K562 (cell line): ENCODE results near the gene FXYD4. TPM values are rescaled to one million over a fixed set of nuclear protein-coding genes. Genes with fewer than 3 reads are reported as not detected.

ENCODE experiments used
- BRD9 ChIP-seq: fragments of 450-650 bp; IDR thresholded peaks from 2 replicates; pipeline ENCODE4 v1.6.1; 2018; ENCODE audit warnings: low read depth; ENCODE audit not compliant: partially characterized antibody
- CBX8 ChIP-seq: fragments of 200-600 bp; sonication (generic); IDR thresholded peaks from 2 replicates; pipeline ENCODE4 v1.6.1; 2012; ENCODE audit warnings: borderline replicate concordance, mixed run types, low read depth, mild to moderate bottlenecking, moderate library complexity, mixed read lengths, low read length, control low read depth, inconsistent platforms; ENCODE audit not compliant: poor library complexity, severe bottlenecking; ENCODE audit errors: extremely low read depth
- DDX20 ChIP-seq: fragments of 450-650 bp; IDR thresholded peaks from 2 replicates; pipeline ENCODE4 v1.6.1; 2016; ENCODE audit warnings: missing genetic modification characterization, low read depth, mild to moderate bottlenecking, missing compliant biosample characterization, moderate library complexity
- ESRRB ChIP-seq: fragments of 250-450 bp; sonication (Bioruptor Pico); IDR thresholded peaks from 2 replicates; pipeline ENCODE4 v1.5.0; 2020; ENCODE audit warnings: mild to moderate bottlenecking, moderate library complexity, borderline replicate concordance
- FUS ChIP-seq: fragments of 200-400 bp; formaldehyde crosslinking; optimal IDR thresholded peaks from 2 replicates; pipeline ENCODE3; 2017; ENCODE audit warnings: low read depth, low read length
- HDAC6 ChIP-seq: IDR thresholded peaks from 2 replicates; pipeline ENCODE4 v1.6.1; 2012; ENCODE audit warnings: low read depth, mild to moderate bottlenecking, control low read depth, inconsistent platforms, low read length, moderate library complexity
- LCOR ChIP-seq: sonication (generic); formaldehyde crosslinking; IDR thresholded peaks from 2 replicates; pipeline ENCODE4 v1.8.0; 2022; ENCODE audit warnings: mild to moderate bottlenecking, missing genetic modification reagents
- POU5F1 ChIP-seq: fragments of 150-350 bp; IDR thresholded peaks from 2 replicates; pipeline ENCODE4 v1.6.1; 2014; ENCODE audit warnings: borderline replicate concordance, low read length, low read depth, mild to moderate bottlenecking; ENCODE audit not compliant: partially characterized antibody
- RBBP5 ChIP-seq: fragments of 200-600 bp; sonication (generic); IDR thresholded peaks from 2 replicates; pipeline ENCODE4 v1.6.1; 2012; ENCODE audit warnings: borderline replicate concordance, mild to moderate bottlenecking, low read length, control low read depth, inconsistent platforms; ENCODE audit not compliant: insufficient read depth, poor library complexity, severe bottlenecking
- STAT5A ChIP-seq: IDR thresholded peaks from 2 replicates; pipeline ENCODE4 v1.6.1; 2012; ENCODE audit warnings: low read length, inconsistent platforms, borderline replicate concordance
- ZBED1 ChIP-seq: IDR thresholded peaks from 2 replicates; pipeline ENCODE4 v1.6.1; 2014
- ZNF121 ChIP-seq: sonication (generic); formaldehyde crosslinking; conservative IDR thresholded peaks from 2 replicates; pipeline ENCODE4 v1.8.0; 2022; ENCODE audit warnings: missing genetic modification reagents
- ZNF212 ChIP-seq: fragments of 450-650 bp; formaldehyde crosslinking; IDR thresholded peaks from 2 replicates; pipeline ENCODE4 v1.4.0; 2020; ENCODE audit warnings: mild to moderate bottlenecking
- ZNF3 ChIP-seq: fragments of 250-450 bp; sonication (Bioruptor Pico); IDR thresholded peaks from 2 replicates; pipeline ENCODE4 v1.5.0; 2021; ENCODE audit warnings: mild to moderate bottlenecking, moderate library complexity
- ZNF445 ChIP-seq: fragments of 250-450 bp; sonication (Bioruptor Pico); IDR thresholded peaks from 2 replicates; pipeline ENCODE4 v1.4.0; 2020; ENCODE audit warnings: low read depth, mild to moderate bottlenecking, moderate library complexity
- polyA plus RNA-seq, 8 experiments: library from polyadenylated mRNA; depleted of rRNA in 4 of 8; stranded (reverse) in 5 of 8; unstranded in 3 of 8; fragments of >200 nt; fragmentation: Nextera tagmentation in 2 of 8; fragmentation: Illumina TruSeq in 1 of 8; extraction: Ambion mirVana in 2 of 8; extraction: Trizol in 1 of 8; gene quantifications; 2 replicates each; pipeline versions ENCODE4 v1.2.1 to v1.2.3, GENCODE V29; 2011 to 2014; ENCODE audit warnings: inconsistent platforms in 1 of 8, missing spikeins in 1 of 8
- total RNA-seq, 7 experiments: library from RNA; depleted of rRNA in 6 of 7; stranded (reverse); fragments of >200 nt in 6 of 7; fragmentation: Illumina TruSeq in 2 of 7; extraction: Trizol in 2 of 7; gene quantifications; 2 replicates each; pipeline versions ENCODE4 v1.2.1 to v1.2.3, GENCODE V29; 2011 to 2021; ENCODE audit warnings: low replicate concordance in 1 of 7
- TF ChIP-seq, protein P1 (sequence below): fragments of 450-650 bp; formaldehyde crosslinking; IDR thresholded peaks from 2 replicates; pipeline ENCODE4 v1.4.0; 2020; ENCODE audit warnings: mild to moderate bottlenecking, moderate library complexity
- TF ChIP-seq, protein P2 (sequence below): fragments of 250-450 bp; sonication (Bioruptor Pico); IDR thresholded peaks from 2 replicates; pipeline ENCODE4 v1.8.0; 2022; ENCODE audit warnings: inconsistent platforms, mild to moderate bottlenecking, moderate library complexity, borderline replicate concordance
- TF ChIP-seq, protein P3 (sequence below), 2 experiments: fragments of 150-350 bp in 1 of 2; IDR thresholded peaks; 2 replicates each; pipeline ENCODE4 v1.6.1; 2012 to 2016; ENCODE audit warnings: low read depth in 2 of 2, low read length in 2 of 2, mild to moderate bottlenecking in 1 of 2, moderate library complexity in 1 of 2
- TF ChIP-seq, protein P4 (sequence below): fragments of 450-650 bp; IDR thresholded peaks from 2 replicates; pipeline ENCODE4 v1.6.1; 2014; ENCODE audit warnings: low read depth, mild to moderate bottlenecking, moderate library complexity, borderline replicate concordance

FXYD4 gene
- total and polyA plus RNA-seq, 9 of the 15 experiments (the other 6 are each of a cell fraction or from before 2014, with no cell fraction given): not detected

DNA sequence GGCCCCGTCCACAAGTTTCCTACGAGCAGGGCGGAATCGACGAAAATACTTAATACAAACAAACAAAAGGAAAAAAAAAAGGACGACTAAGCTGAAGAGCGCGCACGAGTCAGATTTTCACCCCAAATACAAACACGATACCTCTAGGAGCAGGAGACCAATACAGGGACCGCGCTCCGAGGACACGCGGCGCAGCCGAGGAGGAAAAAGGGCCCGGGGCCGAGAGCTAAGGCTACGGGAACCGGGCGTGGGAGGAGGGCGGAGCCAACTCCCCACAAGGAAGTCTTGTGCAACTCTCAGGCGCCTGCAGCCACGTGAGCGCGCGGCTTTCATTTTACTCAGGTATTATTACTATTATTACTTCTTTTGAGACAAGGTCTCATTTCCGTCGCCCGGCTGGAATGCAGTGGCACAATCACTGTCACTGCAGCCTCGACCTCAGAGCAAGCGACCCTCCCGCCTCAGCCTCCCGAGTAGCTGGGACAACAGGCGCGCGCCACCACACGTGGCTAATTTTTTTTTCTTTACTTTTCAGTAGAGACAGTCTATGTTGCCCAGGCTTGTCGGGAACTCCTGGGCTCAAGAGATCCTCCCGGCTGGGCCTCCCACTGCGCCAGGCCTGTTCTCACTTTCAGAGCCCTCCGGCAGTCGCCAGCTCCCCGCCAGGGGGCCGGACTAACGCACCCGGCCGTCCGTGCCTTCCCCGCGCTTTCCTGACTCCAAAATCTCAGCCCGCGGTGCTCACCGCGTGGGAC is 36.3 kb downstream of the FXYD4 start (continued):
- TF ChIP-seq ZNF3 (no peak), HDAC6 (no peak), STAT5A (peak; percentile 46; the same call in 1 of the 2 replicates), CBX8 (no peak), BRD9 (peak; percentile 95), FUS (no peak), ZNF445 (CRISPR knock-in tag) (no peak), POU5F1 (no peak), ZNF212 (no peak), ZBED1 (peak; percentile 34; the same call in 1 of the 2 replicates), ESRRB (CRISPR knock-in tag) (no peak), DDX20 (tag) (no peak), RBBP5 (peak; percentile 69), LCOR (CRISPR knock-in tag) (no peak), ZNF121 (CRISPR knock-in tag) (peak; percentile 67)
- TF ChIP-seq, protein P1, sequence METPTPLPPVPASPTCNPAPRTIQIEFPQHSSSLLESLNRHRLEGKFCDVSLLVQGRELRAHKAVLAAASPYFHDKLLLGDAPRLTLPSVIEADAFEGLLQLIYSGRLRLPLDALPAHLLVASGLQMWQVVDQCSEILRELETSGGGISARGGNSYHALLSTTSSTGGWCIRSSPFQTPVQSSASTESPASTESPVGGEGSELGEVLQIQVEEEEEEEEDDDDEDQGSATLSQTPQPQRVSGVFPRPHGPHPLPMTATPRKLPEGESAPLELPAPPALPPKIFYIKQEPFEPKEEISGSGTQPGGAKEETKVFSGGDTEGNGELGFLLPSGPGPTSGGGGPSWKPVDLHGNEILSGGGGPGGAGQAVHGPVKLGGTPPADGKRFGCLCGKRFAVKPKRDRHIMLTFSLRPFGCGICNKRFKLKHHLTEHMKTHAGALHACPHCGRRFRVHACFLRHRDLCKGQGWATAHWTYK (CRISPR knock-in tag): no peak
- TF ChIP-seq, protein P2, sequence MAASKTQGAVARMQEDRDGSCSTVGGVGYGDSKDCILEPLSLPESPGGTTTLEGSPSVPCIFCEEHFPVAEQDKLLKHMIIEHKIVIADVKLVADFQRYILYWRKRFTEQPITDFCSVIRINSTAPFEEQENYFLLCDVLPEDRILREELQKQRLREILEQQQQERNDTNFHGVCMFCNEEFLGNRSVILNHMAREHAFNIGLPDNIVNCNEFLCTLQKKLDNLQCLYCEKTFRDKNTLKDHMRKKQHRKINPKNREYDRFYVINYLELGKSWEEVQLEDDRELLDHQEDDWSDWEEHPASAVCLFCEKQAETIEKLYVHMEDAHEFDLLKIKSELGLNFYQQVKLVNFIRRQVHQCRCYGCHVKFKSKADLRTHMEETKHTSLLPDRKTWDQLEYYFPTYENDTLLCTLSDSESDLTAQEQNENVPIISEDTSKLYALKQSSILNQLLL: no peak
- TF ChIP-seq, protein P3, sequence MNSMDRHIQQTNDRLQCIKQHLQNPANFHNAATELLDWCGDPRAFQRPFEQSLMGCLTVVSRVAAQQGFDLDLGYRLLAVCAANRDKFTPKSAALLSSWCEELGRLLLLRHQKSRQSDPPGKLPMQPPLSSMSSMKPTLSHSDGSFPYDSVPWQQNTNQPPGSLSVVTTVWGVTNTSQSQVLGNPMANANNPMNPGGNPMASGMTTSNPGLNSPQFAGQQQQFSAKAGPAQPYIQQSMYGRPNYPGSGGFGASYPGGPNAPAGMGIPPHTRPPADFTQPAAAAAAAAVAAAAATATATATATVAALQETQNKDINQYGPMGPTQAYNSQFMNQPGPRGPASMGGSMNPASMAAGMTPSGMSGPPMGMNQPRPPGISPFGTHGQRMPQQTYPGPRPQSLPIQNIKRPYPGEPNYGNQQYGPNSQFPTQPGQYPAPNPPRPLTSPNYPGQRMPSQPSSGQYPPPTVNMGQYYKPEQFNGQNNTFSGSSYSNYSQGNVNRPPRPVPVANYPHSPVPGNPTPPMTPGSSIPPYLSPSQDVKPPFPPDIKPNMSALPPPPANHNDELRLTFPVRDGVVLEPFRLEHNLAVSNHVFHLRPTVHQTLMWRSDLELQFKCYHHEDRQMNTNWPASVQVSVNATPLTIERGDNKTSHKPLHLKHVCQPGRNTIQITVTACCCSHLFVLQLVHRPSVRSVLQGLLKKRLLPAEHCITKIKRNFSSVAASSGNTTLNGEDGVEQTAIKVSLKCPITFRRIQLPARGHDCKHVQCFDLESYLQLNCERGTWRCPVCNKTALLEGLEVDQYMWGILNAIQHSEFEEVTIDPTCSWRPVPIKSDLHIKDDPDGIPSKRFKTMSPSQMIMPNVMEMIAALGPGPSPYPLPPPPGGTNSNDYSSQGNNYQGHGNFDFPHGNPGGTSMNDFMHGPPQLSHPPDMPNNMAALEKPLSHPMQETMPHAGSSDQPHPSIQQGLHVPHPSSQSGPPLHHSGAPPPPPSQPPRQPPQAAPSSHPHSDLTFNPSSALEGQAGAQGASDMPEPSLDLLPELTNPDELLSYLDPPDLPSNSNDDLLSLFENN (IDR thresholded peaks at IDR 0.05; ENCODE audit: low read depth in 2 of 2, low read length in 2 of 2): peak in 1 of 2 experiments; percentile 67; a peak in 1 of 4 replicates
- TF ChIP-seq, protein P4, sequence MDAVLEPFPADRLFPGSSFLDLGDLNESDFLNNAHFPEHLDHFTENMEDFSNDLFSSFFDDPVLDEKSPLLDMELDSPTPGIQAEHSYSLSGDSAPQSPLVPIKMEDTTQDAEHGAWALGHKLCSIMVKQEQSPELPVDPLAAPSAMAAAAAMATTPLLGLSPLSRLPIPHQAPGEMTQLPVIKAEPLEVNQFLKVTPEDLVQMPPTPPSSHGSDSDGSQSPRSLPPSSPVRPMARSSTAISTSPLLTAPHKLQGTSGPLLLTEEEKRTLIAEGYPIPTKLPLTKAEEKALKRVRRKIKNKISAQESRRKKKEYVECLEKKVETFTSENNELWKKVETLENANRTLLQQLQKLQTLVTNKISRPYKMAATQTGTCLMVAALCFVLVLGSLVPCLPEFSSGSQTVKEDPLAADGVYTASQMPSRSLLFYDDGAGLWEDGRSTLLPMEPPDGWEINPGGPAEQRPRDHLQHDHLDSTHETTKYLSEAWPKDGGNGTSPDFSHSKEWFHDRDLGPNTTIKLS: peak; percentile 79
